Loucy (cell line): ENCODE data around the gene BICD1.

Experiments
- CTCF ChIP-seq: fragments of 200-600 bp; sonication (generic); conservative IDR thresholded peaks from 2 replicates; pipeline ENCODE4 v1.5.1; 2014; ENCODE audit warnings: mild to moderate bottlenecking, antibody characterized with exemption, low read length
- EZH2phosphoT487 ChIP-seq: fragments of 200-600 bp; IDR thresholded peaks from 2 replicates; pipeline ENCODE4 v1.6.1; 2018; ENCODE audit warnings: antibody characterized with exemption, mild to moderate bottlenecking, moderate library complexity, borderline replicate concordance

- TF ChIP-seq CTCF = no peak
- TF ChIP-seq EZH2phosphoT487 = no peak
Observed at GRCh38 chr12:32423559-32423958, 316.9 kb downstream of the BICD1 start.
